ENCODE results near the gene SUMO4.

Gene SUMO4

GRCh38 chr6:149400050-149400449 is at the start of gene SUMO4:
Gene SUMO4, plus strand, starts transcription at chr6:149400262. Its CDS starts 130 bp downstream, at chr6:149400392.
- Mint-ChIP-seq H3K27me3 (no peaks in the 10 kb centered on the region), H3K4me1 (ENCODE audit: low read depth) (peaks cover 35% of the 10 kb centered on the region), H3K27ac (peak within 1 kb of the TSS; percentile 35), H3K9me3 (no peaks in the 10 kb centered on the region), H3K4me3 (no peak within 1 kb of the TSS), H3K36me3 (ENCODE audit: low read depth) (peaks cover 94% of the 10 kb centered on the region)
- no peak for DNase-seq

- Mint-ChIP-seq H3K36me3 (ENCODE audit: low read depth) (peaks cover 79% of the 10 kb centered on the region), H3K4me1 (ENCODE audit: low read depth) (peaks cover 82% of the 10 kb centered on the region), H3K27ac (no peak overlapping the region), H3K4me3 (no peak overlapping the region), H3K9me3 (no peaks in the 10 kb centered on the region), H3K27me3 (no peaks in the 10 kb centered on the region)
- no peak for DNase-seq
These were observed 46.1 kb upstream of the SUMO4 start for GRCh38 chr6:149354009-149354408.

- H3K4me3 Mint-ChIP-seq = no peak overlapping the region
- H3K4me1 Mint-ChIP-seq (ENCODE audit: low read depth) = peaks cover 83% of the 10 kb centered on the region
- peaks cover 7% of the 10 kb centered on the region for H3K9me3 Mint-ChIP-seq
- H3K27ac Mint-ChIP-seq = peak overlapping the region; percentile 80
- peaks cover 79% of the 10 kb centered on the region for H3K36me3 Mint-ChIP-seq (ENCODE audit: low read depth)
- no peaks in the 10 kb centered on the region for H3K27me3 Mint-ChIP-seq
- no peak for DNase-seq
These were observed 43.8 kb upstream of the SUMO4 start for GRCh38 chr6:149356081-149356750.

DNA sequence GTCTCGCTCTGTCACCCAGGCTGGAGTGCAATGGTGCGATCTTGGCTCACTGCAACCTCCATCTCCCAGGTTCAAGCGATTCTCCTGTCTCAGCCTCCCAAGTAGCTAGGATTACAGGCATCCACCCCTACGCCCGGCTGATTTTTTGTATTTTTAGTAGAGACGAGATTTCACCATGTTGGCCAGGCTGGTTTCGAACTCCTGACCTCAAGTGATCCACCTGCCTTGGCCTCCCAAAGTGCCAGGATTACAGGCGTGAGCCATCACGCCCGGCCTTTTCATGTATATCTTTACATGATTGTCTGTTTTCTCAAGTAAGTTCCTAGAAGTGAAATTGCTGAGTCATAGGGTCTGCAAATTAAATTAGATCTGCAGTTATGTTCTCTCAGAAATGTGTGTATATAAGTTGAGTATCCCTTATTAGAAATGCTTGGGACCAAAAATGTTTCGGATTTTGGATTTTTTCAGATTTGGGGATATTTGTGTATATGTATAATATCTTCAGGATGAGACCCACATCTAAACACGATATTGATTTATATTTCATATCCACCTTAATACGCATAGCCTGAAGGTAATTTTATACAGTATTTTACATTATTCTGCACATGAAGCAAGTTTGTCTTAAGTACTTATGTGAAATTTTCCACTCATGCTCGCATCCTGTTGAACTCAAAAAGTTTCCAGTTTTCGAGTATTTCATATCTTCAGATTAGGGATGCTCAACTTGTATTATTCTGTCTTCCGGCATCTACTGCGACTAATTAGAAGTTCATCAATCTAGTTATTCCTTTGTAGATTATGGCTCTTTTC is 42.1 kb upstream of the SUMO4 start:
- Mint-ChIP-seq H3K4me1 (ENCODE audit: low read depth) (peaks cover 83% of the 10 kb centered on the region), H3K9me3 (peaks cover 15% of the 10 kb centered on the region), H3K4me3 (peak overlapping the region; percentile 12), H3K27ac (peak overlapping the region; percentile 83), H3K27me3 (no peaks in the 10 kb centered on the region), H3K36me3 (ENCODE audit: low read depth) (peaks cover 83% of the 10 kb centered on the region)
- DNase-seq = no peak

DNA sequence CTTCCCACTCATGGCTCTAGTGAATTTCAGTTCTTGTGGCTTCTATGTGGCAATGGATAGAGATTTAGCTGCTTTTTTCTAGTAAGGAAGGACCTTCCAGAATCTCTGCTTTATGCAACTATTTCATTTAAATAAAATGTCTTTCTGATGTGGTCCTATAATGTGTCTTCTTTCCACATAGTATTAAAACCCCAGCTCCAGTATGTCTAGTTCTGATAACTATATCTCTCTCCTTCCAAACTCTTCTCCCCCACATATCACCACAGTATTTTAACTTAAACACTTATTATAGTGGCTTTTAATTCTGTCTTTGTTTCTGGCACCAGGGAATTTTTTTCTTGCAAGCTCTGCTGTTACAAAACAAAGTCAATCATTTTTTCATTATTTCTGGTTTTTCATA is 40.6 kb upstream of the SUMO4 start:
- peaks cover 15% of the 10 kb centered on the region for H3K9me3 Mint-ChIP-seq
- no peak for DNase-seq
- H3K27ac Mint-ChIP-seq = peak overlapping the region; percentile 63
- peaks cover 85% of the 10 kb centered on the region for H3K36me3 Mint-ChIP-seq (ENCODE audit: low read depth)
- no peak overlapping the region for H3K4me3 Mint-ChIP-seq
- H3K4me1 Mint-ChIP-seq (ENCODE audit: low read depth) = peaks cover 87% of the 10 kb centered on the region
- no peaks in the 10 kb centered on the region for H3K27me3 Mint-ChIP-seq

GRCh38 chr6:149360536-149360935 is 39.5 kb upstream of the SUMO4 start:
- peaks cover 15% of the 10 kb centered on the region for H3K9me3 Mint-ChIP-seq
- no peaks in the 10 kb centered on the region for H3K27me3 Mint-ChIP-seq
- H3K4me1 Mint-ChIP-seq (ENCODE audit: low read depth) = peaks cover 90% of the 10 kb centered on the region
- no peak for DNase-seq
- no peak overlapping the region for H3K4me3 Mint-ChIP-seq
- peaks cover 81% of the 10 kb centered on the region for H3K36me3 Mint-ChIP-seq (ENCODE audit: low read depth)
- H3K27ac Mint-ChIP-seq = peak overlapping the region; percentile 80

DNA sequence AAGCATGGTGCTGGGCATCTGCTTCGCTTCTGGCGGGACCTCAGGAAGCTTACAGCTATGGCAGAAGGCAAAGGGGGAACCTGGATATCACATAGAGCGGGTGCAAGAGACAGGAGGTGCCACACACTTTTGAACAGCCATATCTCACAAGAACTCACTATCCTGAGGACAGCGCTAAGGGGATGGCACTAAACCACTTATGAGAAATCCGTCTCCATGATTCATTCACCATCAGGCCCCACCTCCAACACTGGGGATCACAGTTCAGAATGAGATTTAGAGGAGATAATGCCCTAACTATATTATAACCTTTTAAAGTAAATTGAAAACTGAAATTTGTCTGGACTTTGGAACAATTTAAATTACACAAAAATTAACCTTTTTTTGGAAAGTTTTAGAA is 37.8 kb upstream of the SUMO4 start:
- Mint-ChIP-seq H3K27me3 (no peaks in the 10 kb centered on the region), H3K4me3 (peak overlapping the region; percentile 6), H3K4me1 (ENCODE audit: low read depth) (peaks cover 79% of the 10 kb centered on the region), H3K36me3 (ENCODE audit: low read depth) (peaks cover 68% of the 10 kb centered on the region), H3K27ac (peak overlapping the region; percentile 87), H3K9me3 (peaks cover 15% of the 10 kb centered on the region)
- no peak for DNase-seq

DNA sequence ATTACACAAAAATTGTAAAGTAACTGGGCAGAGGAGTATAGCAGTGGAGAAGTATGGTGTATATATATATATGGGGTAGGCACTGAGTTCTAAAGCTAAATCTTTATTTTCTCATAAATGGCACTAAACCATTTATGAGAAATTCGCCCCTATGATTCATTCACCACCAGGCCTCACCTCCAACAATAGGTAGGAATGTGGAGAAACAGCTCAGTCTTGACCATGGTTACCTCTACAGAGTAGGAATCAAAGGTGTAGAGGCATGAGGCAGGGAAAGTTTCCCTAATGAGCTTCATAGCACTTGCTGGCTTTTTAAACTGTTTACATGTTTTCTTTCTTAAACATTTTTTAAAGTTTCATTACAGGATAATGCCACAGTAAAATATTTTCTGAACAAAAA is 36.9 kb upstream of the SUMO4 start:
- Mint-ChIP-seq H3K9me3 (peaks cover 15% of the 10 kb centered on the region), H3K4me1 (ENCODE audit: low read depth) (peaks cover 70% of the 10 kb centered on the region), H3K36me3 (ENCODE audit: low read depth) (peaks cover 60% of the 10 kb centered on the region), H3K4me3 (no peak overlapping the region), H3K27me3 (no peaks in the 10 kb centered on the region), H3K27ac (peak overlapping the region; percentile 87)
- DNase-seq = no peak

DNA sequence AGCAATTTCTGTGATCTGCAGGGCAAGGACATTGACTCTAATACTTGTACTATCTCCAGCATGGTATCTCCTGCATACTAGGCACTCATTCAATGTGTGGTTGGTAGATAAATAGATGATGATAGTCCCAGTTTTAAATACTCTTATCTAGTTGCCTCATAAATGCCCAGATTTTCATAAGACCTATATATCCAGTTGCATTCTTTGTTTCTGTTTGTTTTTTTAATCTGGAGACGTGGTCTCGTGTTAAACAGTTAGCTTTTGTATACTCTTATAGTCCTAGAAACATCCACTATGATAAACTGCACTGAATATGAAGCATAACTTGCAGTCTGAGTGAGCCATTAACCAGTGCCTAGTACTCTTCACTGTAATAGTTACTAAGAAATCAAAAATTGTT is 35.5 kb upstream of the SUMO4 start:
- DNase-seq = no peak
- Mint-ChIP-seq H3K9me3 (peaks cover 15% of the 10 kb centered on the region), H3K27me3 (no peaks in the 10 kb centered on the region), H3K36me3 (ENCODE audit: low read depth) (peaks cover 50% of the 10 kb centered on the region), H3K4me1 (ENCODE audit: low read depth) (peaks cover 59% of the 10 kb centered on the region), H3K4me3 (no peak overlapping the region), H3K27ac (peak overlapping the region; percentile 6)

- no peak for DNase-seq
- H3K9me3 Mint-ChIP-seq = peaks cover 12% of the 10 kb centered on the region
- no peaks in the 10 kb centered on the region for H3K27me3 Mint-ChIP-seq
- H3K36me3 Mint-ChIP-seq (ENCODE audit: low read depth) = peaks cover 50% of the 10 kb centered on the region
- no peak overlapping the region for H3K4me3 Mint-ChIP-seq
- peaks cover 60% of the 10 kb centered on the region for H3K4me1 Mint-ChIP-seq (ENCODE audit: low read depth)
- peak overlapping the region; percentile 75 for H3K27ac Mint-ChIP-seq
These were observed 34.9 kb upstream of the SUMO4 start for GRCh38 chr6:149365197-149365596.

DNA sequence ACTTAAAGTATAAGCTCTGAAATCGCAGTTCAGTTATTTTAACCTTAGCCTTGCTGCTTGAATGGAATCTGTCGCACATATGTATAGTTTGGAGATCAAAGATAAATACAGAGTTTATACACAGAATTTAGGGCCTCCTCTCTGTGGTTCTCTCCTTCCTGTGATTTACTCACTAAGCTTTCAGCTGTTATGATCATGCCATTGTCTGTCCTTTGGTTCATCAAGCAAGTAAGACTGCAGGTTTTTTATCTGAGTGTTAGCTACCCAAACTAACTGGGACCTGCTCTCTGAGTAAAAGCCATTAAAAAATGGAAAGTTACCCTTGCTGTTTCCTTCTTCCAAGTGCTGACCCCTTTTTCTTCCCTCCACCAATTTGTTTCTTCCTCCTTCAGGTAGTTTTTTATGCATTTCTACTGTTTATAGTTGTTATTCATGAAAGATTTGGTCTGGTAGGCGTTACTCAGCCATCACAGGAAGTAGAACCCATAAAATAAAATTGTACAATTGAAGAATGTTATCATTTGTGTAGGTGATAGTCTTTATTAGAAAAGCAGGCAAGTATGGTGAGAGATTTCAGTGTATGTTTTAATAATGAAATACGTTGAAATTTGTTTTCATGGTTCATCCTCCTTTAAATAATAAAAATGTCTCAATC is 33.7 kb upstream of the SUMO4 start:
- Mint-ChIP-seq H3K27ac (no peak overlapping the region), H3K4me3 (no peak overlapping the region), H3K4me1 (ENCODE audit: low read depth) (peaks cover 57% of the 10 kb centered on the region), H3K27me3 (no peaks in the 10 kb centered on the region), H3K9me3 (peaks cover 8% of the 10 kb centered on the region), H3K36me3 (ENCODE audit: low read depth) (peaks cover 50% of the 10 kb centered on the region)
- DNase-seq = no peak

GRCh38 chr6:149368065-149368464 is 32.0 kb upstream of the SUMO4 start:
- Mint-ChIP-seq H3K27ac (no peak overlapping the region), H3K4me1 (ENCODE audit: low read depth) (peaks cover 54% of the 10 kb centered on the region), H3K9me3 (no peaks in the 10 kb centered on the region), H3K36me3 (ENCODE audit: low read depth) (peaks cover 50% of the 10 kb centered on the region), H3K27me3 (no peaks in the 10 kb centered on the region), H3K4me3 (no peak overlapping the region)
- DNase-seq = no peak

DNA sequence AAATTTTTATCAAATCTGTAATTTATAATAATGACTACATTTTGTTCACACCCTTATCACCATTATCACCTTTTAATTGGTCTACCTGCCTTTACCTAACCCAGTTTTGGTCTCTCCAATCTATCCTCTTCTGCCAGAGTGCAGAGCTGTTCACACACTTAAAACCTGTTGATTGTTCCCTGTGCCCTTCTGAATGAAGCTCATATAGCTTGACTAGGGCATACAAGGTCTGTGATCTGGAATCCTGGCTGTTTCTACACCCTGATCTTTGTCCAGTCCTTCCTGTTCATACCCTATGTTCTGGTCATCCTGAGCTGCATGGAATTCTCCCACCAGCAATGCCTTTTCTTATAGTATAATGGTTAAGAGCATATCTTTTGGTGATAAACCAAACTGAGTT is 28.9 kb upstream of the SUMO4 start:
- no peak for DNase-seq
- H3K27me3 Mint-ChIP-seq = no peaks in the 10 kb centered on the region
- peak overlapping the region; percentile 20 for H3K27ac Mint-ChIP-seq
- H3K4me3 Mint-ChIP-seq = no peak overlapping the region
- H3K36me3 Mint-ChIP-seq (ENCODE audit: low read depth) = peaks cover 65% of the 10 kb centered on the region
- peaks cover 58% of the 10 kb centered on the region for H3K4me1 Mint-ChIP-seq (ENCODE audit: low read depth)
- H3K9me3 Mint-ChIP-seq = no peaks in the 10 kb centered on the region

DNA sequence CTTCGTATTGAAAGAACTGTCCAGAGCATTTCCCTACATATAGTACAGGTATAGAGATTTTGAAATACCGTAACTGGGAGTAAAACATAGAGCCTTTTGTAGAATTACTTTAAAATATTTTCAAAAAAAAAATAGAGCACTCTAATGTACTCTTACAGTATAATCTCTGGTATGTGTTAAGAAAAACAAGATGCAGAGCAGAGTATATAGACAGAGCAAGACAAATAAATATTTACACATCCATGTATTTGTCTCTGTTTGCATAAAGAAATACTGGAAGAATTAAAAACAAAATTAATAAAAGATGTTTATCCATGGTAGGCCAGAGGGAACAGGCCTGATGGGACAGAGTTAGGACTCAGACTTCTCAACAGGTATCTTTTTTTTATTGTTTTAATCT is 28.0 kb upstream of the SUMO4 start:
- no peaks in the 10 kb centered on the region for H3K27me3 Mint-ChIP-seq
- no peaks in the 10 kb centered on the region for H3K9me3 Mint-ChIP-seq
- peaks cover 72% of the 10 kb centered on the region for H3K36me3 Mint-ChIP-seq (ENCODE audit: low read depth)
- no peak overlapping the region for H3K27ac Mint-ChIP-seq
- no peak for DNase-seq
- no peak overlapping the region for H3K4me3 Mint-ChIP-seq
- peaks cover 65% of the 10 kb centered on the region for H3K4me1 Mint-ChIP-seq (ENCODE audit: low read depth)

DNA sequence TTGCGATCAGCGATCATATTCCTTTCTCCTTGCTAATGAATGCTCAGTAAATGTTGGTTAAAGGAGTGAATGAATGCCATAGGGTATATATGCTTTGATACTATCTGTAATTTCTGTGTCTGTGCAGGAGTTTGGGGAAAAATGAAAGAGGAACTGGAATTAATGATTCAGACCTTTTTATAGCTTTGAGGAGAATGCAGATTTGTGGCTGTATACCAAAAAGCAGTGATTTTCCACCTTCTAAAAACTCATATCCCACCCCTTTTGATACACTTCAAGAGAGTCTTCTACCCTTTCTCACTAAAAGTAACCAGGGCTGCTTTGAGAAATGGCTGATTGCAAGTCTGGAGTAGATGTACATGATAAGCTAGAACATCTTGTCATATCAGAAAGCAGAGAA is 26.6 kb upstream of the SUMO4 start:
- Mint-ChIP-seq H3K9me3 (no peaks in the 10 kb centered on the region), H3K36me3 (ENCODE audit: low read depth) (peaks cover 85% of the 10 kb centered on the region), H3K4me1 (ENCODE audit: low read depth) (peaks cover 74% of the 10 kb centered on the region), H3K27ac (peak overlapping the region; percentile 60), H3K27me3 (no peaks in the 10 kb centered on the region), H3K4me3 (no peak overlapping the region)
- no peak for DNase-seq

All from activated T-cell treated with anti-CD3 and anti-CD28 coated beads, Interleukin-2, amount 50 U/mL, for 24 hours (primary cell).